ENCODE measurements around the gene STAT1. TPM values are rescaled to one million over a fixed set of nuclear protein-coding genes. Genes with fewer than 3 reads are reported as not detected.

Gene STAT1
- polyA plus RNA-seq, 1 donor (not counting 4 experiments of a cell fraction or from before 2014, with no cell fraction given) = 181 TPM

DNA sequence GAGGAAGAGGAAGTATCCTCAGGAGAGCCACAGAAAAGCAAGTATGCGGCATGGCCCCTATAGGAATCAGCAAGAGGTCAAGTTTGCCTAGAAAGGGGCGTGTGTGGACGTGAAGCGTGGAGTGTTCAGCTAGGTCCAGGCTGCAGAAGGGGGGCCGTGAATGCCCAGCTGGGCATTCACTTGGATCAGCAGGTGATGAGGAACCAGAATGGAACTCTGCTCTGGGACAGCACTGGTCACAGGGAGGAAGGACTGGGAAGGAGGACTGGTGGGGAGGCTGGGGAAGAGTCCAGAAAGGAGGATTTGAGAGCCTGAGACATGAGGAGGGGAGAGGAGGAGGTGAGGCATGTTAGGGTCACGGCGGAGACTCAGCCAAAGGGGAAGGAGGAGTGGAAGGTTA, 19.8 kb downstream of the STAT1 start:
- no peak overlapping the region for H2AFZ ChIP-seq (ENCODE audit: control insufficient read depth, low read length)
- H3K79me2 ChIP-seq (ENCODE audit: control insufficient read depth, insufficient read depth, low read length) = no peaks in the 10 kb centered on the region
- dilution Hi-C loops (cut with MboI; ENCODE audit: extremely low pct_ligation_motif_present, low sequenced_read_pairs) = no loop called here
- no peaks in the 10 kb centered on the region for H3K9me1 ChIP-seq (ENCODE audit: control insufficient read depth, extremely low read depth, insufficient read depth, low read length)
- H3K27ac ChIP-seq (ENCODE audit: control insufficient read depth, insufficient read depth, low read length) = no peak overlapping the region
- no peak overlapping the region for H3K4me2 ChIP-seq (ENCODE audit: control insufficient read depth, extremely low read depth, insufficient read depth, low read depth, low read length)
- FAIRE-seq = no peak
- no peaks in the 10 kb centered on the region for H3K4me1 ChIP-seq (ENCODE audit: control insufficient read depth, extremely low read depth, insufficient read depth, low read length)
- H4K20me1 ChIP-seq (ENCODE audit: control insufficient read depth, extremely low read depth, insufficient read depth, low read length) = no peaks in the 10 kb centered on the region
- no peak overlapping the region for H3K4me3 ChIP-seq (ENCODE audit: control insufficient read depth in 2 of 3, extremely low read depth in 1 of 3, insufficient read depth in 2 of 3, low read depth in 1 of 3, low read length in 3 of 3)
- no peak for DNase-seq (ENCODE audit: low read depth, low spot score)
- peaks cover 51 to 52% of the 10 kb centered on the region in 2 experiments for H3K36me3 ChIP-seq (ENCODE audit: control insufficient read depth in 2 of 2, extremely low read depth in 1 of 2, insufficient read depth in 2 of 2, low read length in 2 of 2)
- H3K9ac ChIP-seq (ENCODE audit: control insufficient read depth, extremely low read depth, insufficient read depth, low read length) = no peak overlapping the region
- no peaks in the 10 kb centered on the region for H3K9me3 ChIP-seq (ENCODE audit: control insufficient read depth, low read depth, low read length)
- no peak for TF ChIP-seq EZH2 (IDR thresholded peaks at IDR 0.05; ENCODE audit: low read length)
- no peaks in the 10 kb centered on the region for H3K27me3 ChIP-seq (ENCODE audit: control insufficient read depth, extremely low read depth, insufficient read depth, low read length)

DNA sequence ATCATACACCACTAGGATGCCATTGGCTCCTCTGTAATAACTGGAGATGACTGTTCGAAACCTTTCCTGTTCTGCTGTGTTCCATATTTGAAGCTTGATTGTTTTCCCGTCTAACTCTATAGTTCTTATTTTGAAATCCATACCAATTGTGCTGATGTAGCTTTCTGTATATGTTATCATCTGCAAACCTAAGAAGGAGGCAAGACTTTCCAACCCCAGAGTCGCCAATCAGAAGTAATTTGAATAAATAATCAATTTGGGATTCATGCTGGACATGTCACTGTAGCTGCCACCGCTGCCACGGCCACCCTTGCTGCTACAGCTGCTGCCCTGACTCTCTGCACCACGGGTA, 20.7 kb downstream of the STAT1 start:
- Histone ChIP-seq H3K79me2 (ENCODE audit: control insufficient read depth, insufficient read depth, low read length) (no peaks in the 10 kb centered on the region), H3K4me1 (ENCODE audit: control insufficient read depth, extremely low read depth, insufficient read depth, low read length) (no peaks in the 10 kb centered on the region), H3K9me3 (ENCODE audit: control insufficient read depth, low read depth, low read length) (no peaks in the 10 kb centered on the region), H3K36me3 (ENCODE audit: control insufficient read depth in 2 of 2, extremely low read depth in 1 of 2, insufficient read depth in 2 of 2, low read length in 2 of 2) (peaks cover 51 to 58% of the 10 kb centered on the region in 2 experiments), H3K9me1 (ENCODE audit: control insufficient read depth, extremely low read depth, insufficient read depth, low read length) (no peaks in the 10 kb centered on the region), H3K4me3 (ENCODE audit: control insufficient read depth in 2 of 3, extremely low read depth in 1 of 3, insufficient read depth in 2 of 3, low read depth in 1 of 3, low read length in 3 of 3) (no peak overlapping the region), H2AFZ (ENCODE audit: control insufficient read depth, low read length) (no peak overlapping the region), H3K9ac (ENCODE audit: control insufficient read depth, extremely low read depth, insufficient read depth, low read length) (no peak overlapping the region), H3K4me2 (ENCODE audit: control insufficient read depth, extremely low read depth, insufficient read depth, low read depth, low read length) (no peak overlapping the region), H3K27me3 (ENCODE audit: control insufficient read depth, extremely low read depth, insufficient read depth, low read length) (no peaks in the 10 kb centered on the region), H3K27ac (ENCODE audit: control insufficient read depth, insufficient read depth, low read length) (no peak overlapping the region), H4K20me1 (ENCODE audit: control insufficient read depth, extremely low read depth, insufficient read depth, low read length) (no peaks in the 10 kb centered on the region)
- FAIRE-seq (no peak), DNase-seq (ENCODE audit: low read depth, low spot score) (no peak)
- dilution Hi-C loops (cut with MboI; ENCODE audit: extremely low pct_ligation_motif_present, low sequenced_read_pairs) = no loop called here
- no peak for TF ChIP-seq EZH2 (IDR thresholded peaks at IDR 0.05; ENCODE audit: low read length)
- TF ChIP-seq, protein P1, sequence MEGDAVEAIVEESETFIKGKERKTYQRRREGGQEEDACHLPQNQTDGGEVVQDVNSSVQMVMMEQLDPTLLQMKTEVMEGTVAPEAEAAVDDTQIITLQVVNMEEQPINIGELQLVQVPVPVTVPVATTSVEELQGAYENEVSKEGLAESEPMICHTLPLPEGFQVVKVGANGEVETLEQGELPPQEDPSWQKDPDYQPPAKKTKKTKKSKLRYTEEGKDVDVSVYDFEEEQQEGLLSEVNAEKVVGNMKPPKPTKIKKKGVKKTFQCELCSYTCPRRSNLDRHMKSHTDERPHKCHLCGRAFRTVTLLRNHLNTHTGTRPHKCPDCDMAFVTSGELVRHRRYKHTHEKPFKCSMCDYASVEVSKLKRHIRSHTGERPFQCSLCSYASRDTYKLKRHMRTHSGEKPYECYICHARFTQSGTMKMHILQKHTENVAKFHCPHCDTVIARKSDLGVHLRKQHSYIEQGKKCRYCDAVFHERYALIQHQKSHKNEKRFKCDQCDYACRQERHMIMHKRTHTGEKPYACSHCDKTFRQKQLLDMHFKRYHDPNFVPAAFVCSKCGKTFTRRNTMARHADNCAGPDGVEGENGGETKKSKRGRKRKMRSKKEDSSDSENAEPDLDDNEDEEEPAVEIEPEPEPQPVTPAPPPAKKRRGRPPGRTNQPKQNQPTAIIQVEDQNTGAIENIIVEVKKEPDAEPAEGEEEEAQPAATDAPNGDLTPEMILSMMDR (optimal IDR thresholded peaks at IDR 0.05 in 1 of 3, IDR thresholded peaks at IDR 0.05 in 1 of 3, conservative IDR thresholded peaks at IDR 0.05 in 1 of 3; ENCODE audit: extremely low read depth in 1 of 3, insufficient read depth in 2 of 3, low read length in 3 of 3) = no peak

DNA sequence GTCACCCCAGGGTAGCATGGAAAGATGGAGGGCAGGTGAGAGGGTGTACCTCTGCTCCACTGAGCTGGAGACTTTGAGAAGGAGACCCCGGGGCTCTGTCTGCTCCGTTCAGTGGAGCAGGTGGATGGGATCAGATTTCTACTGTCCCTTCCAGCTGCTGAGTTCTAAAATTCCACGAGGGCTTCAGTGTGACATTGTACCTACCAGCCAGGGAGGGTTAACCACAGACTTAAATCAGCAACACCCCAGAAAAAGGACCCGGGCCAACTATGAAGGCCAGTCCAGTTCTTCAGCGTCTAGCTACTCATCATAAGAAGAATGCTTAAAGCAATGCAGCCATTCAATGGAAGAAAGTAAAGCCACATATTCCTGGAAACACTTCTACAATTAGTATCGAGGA, 23.8 kb downstream of the STAT1 start:
- H3K36me3 ChIP-seq (ENCODE audit: control insufficient read depth in 2 of 2, extremely low read depth in 1 of 2, insufficient read depth in 2 of 2, low read length in 2 of 2) = peaks cover 44 to 47% of the 10 kb centered on the region in 2 experiments
- H3K4me1 ChIP-seq (ENCODE audit: control insufficient read depth, extremely low read depth, insufficient read depth, low read length) = peaks cover 3% of the 10 kb centered on the region
- H3K9me1 ChIP-seq (ENCODE audit: control insufficient read depth, extremely low read depth, insufficient read depth, low read length) = no peaks in the 10 kb centered on the region
- H4K20me1 ChIP-seq (ENCODE audit: control insufficient read depth, extremely low read depth, insufficient read depth, low read length) = no peaks in the 10 kb centered on the region
- dilution Hi-C loops (cut with MboI; ENCODE audit: extremely low pct_ligation_motif_present, low sequenced_read_pairs) = no loop called here
- no peak overlapping the region for H2AFZ ChIP-seq (ENCODE audit: control insufficient read depth, low read length)
- no peak overlapping the region for H3K9ac ChIP-seq (ENCODE audit: control insufficient read depth, extremely low read depth, insufficient read depth, low read length)
- no peak overlapping the region for H3K4me2 ChIP-seq (ENCODE audit: control insufficient read depth, extremely low read depth, insufficient read depth, low read depth, low read length)
- no peaks in the 10 kb centered on the region for H3K27me3 ChIP-seq (ENCODE audit: control insufficient read depth, extremely low read depth, insufficient read depth, low read length)
- DNase-seq (ENCODE audit: low read depth, low spot score) = no peak
- H3K79me2 ChIP-seq (ENCODE audit: control insufficient read depth, insufficient read depth, low read length) = no peaks in the 10 kb centered on the region
- H3K4me3 ChIP-seq (ENCODE audit: control insufficient read depth in 2 of 3, extremely low read depth in 1 of 3, insufficient read depth in 2 of 3, low read depth in 1 of 3, low read length in 3 of 3) = no peak overlapping the region
- no peaks in the 10 kb centered on the region for H3K9me3 ChIP-seq (ENCODE audit: control insufficient read depth, low read depth, low read length)
- FAIRE-seq = no peak
- H3K27ac ChIP-seq (ENCODE audit: control insufficient read depth, insufficient read depth, low read length) = no peak overlapping the region
- no peak for TF ChIP-seq EZH2 (IDR thresholded peaks at IDR 0.05; ENCODE audit: low read length)
- TF ChIP-seq, protein P1 (optimal IDR thresholded peaks at IDR 0.05 in 1 of 3, IDR thresholded peaks at IDR 0.05 in 1 of 3, conservative IDR thresholded peaks at IDR 0.05 in 1 of 3; ENCODE audit: extremely low read depth in 1 of 3, insufficient read depth in 2 of 3, low read length in 3 of 3) = no peak

Data from keratinocyte (primary cell).